ENCODE measurements around the gene PDGFB. TPM values are rescaled to one million over a fixed set of nuclear protein-coding genes. Genes with fewer than 3 reads are reported as not detected.
"Not testable (repeated sequence)": the region's sequence is repeated elsewhere in the genome, so short reads cannot be mapped to it uniquely, and the experiment has no call there.

PDGFB gene
- total RNA-seq, 1 donor from 2014 or later: 2.0 TPM

DNA sequence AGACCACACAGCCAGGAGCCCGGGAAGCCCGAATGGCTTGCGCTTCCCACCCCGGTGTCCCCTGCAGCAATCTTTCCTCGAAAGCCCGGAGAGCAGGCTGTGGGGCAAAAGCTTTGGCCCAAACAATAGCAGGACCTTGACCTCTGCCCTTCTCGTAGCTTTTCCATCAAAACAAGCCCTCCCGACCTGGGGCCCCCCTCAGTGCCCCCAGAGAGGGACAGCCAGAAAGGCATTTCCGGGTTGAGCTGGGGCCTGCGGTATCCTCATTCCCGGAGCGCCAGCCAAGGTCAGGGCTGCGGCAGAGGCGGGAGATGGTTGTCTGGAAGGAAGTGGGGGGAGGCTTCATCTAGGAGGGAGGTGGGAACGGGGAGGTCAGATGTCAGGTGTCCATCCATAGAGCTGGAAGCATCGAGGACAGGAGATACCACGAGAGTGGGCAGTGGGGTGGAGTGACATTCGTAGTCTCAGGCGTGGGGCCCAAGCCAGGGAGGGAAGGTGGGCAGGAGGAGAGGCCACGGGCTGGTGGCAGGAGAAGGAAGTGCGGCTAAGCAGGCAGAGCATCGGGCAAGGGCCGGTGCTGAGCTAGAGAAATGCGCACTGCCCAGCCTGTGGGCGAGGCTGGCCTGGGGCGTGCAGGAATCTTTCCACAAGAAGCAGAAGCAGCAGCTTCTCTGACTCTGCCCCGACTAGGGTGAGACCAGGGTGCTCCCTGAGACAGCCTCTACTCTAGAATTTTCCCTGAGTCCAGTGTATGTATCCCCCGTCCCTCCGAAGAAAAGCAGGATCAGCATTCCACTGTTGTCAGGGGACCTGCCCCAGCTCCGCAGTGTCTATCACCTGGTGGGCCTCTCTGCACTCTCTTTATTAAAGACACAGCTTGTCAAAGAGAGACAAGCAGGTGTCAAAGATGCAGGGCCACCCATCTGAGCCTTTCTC, 14.3 kb downstream of the PDGFB start:
- FAIRE-seq (no peak), DNase-seq (ENCODE audit: low spot score in 2 of 2) (no peak)

DNA sequence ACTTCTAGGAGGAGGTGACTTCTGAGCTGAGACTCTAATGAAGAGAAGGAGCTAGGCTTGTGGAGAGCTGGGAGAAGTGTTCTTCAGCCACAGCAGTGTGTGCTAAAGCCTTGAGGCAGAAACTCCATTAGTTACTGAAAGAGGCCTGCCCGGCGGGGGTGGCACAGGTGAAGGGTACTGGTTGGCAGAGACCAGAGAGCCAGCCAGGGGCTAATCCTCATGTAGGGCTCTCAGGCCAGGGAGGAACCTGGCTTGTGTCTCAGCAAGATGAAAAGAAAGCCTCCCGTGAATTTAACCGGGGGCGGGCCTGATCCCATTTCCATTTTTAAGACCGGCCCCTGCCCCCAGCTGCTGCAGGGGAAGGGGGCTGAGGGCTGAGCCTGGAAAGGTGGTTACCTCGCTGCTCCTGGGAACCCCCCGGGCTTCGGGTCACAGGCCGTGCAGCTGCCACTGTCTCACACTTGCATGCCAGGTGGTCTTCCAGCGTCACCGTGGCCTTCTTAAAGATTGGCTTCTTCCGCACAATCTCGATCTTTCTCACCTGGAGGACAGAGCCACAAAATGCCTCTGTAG, 15.0 kb downstream of the PDGFB start:
- FAIRE-seq (no peak), DNase-seq (ENCODE audit: low spot score in 2 of 2) (no peak)

DNA sequence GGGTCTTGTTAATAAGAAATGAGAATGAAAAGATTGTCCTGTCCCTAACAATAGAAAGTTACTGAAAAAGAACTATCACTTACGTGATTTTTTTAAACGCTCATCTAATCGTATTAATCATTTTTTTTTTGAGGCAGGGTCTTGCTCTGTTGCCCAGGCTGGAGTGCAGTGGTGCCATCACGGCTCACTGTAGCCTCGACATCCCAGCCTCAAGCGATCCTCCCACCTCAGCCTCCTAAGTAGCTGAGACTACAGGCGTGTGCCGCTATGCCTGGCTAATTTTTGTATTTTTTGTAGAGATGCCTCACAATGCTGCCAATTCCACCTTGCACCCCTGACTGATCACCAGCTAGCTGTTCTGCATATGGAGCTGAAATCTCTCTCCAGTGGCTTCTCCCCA, 15.7 kb downstream of the PDGFB start:
- DNase-seq (ENCODE audit: low spot score in 2 of 2) (no peak), FAIRE-seq (no peak)

DNA sequence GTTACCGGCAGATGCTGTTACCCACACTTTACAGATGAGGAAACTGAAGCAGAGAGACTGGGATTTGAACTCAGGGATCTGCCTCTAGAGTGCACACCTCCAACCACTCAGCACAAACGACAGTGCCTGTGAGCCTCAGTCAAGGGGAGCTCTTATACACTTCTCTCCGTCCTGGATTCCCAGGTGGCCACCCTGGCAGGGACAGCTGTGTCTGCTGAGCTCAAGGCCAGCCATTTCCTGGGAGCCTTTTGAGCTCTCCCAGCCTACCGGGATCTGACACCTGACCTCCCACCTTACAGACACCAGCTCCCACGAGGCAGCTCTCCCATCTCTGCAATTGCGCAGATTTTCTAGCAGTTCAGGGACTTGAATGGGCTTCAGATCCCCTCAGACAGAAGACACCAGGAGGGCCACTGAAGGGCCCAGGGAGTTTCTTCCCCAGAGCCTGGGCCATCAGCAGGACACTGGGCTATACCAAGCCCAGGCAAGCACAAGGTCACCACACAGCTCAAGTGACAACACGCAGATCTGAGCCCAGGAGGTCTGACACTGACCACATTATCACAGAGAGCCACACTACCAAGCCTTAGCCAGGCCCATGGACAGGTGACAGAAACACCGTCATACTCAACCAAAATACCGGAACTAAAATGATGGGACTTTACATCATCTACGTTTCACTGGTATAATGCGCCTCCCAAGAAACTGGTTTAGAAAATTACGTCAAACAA, 17.1 kb downstream of the PDGFB start:
- FAIRE-seq: no peak
- DNase-seq (ENCODE audit: low spot score in 2 of 2): no peak

DNA sequence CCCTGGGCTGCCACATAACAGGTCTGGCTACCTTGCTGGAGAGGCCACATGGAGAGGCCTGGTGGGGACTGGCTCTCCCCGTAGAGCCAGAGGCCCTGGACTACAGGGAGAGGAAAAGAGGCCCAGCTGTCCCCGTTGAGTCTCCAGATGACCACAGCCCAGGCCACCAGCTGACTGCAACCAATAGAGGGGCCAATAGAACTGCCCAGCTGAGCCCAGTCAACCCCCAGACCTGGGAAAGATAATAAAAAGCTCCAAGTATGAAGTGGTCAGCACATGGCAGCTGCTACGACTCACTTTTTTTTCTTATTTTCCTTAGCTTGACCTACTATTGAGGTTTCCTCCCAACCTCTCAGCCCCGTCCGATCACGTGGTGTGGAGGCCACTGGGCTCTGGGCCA, 18.4 kb downstream of the PDGFB start:
- no peak for DNase-seq (ENCODE audit: low spot score in 2 of 2)
- FAIRE-seq: no peak

DNA sequence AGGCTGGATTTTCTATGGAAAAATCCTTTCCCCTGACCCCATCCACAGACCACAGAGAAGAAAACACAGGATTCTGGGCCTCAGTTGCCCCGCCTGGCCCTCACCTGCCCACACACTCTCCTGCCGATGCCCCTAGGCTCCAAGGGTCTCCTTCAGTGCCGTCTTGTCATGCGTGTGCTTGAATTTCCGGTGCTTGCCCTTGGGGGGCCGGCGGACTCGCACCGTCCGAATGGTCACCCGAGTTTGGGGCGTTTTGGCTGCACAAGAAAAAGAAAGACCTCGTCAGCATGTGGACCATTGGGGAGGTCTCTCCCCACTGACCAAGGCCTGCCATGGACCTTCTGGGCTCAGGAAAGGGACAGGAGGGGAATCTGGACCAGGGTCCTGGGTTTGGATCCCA, 19.2 kb downstream of the PDGFB start:
- no peak for FAIRE-seq
- DNase-seq (ENCODE audit: low spot score in 2 of 2): no peak

DNA sequence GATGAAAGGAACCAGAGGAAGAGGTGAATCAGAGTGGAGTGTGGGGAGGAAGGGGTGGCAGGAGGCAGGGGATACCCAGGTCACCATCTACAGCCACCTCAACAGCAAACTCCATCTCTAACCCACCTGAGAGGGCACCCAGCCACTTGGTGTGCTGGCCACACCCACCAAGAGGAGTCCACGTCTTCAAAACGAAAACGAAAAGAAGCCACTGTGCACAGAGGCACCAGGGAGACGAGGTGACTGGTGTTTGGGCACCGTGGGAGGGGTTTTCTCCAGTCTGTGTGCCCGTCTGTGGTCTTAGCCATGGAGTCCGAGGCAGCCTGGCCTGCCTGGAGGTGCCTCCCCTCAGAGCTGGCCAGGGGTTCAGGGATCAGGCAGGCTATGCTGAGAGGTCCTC, 20.2 kb downstream of the PDGFB start:
- DNase-seq (ENCODE audit: low spot score in 2 of 2) (no peak), FAIRE-seq (no peak)

DNA sequence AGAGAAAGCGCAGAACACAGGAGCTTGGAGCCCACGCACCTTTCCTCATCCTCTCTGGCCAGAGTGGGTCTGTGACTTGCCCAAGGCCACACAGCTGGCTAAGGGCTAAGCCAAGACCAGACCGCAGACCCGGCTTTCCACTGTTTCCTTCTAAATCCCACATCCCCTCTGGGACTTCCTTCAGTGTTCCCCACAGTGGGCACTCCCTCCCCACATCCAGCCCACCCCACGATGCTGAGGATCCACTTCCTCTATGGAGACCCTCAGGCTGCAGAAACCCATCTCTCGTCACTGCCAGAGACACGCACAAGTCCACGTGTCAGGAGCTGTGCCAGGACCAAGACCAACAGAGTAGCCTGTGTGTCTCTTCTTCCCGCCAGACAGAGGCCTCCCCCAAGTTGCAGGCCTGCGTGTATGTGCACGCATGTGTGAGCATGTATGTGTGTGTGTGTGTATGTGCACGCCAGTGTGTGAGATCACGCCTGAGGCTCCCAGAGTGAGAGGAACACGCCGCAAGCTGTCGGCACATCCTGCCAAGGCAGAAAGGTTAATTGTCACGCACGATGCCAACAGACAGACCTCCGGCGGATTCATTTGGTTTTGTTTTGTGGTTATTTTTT, 21.6 kb downstream of the PDGFB start:
- DNase-seq (ENCODE audit: low spot score in 2 of 2) (no peak), FAIRE-seq (no peak)

DNA sequence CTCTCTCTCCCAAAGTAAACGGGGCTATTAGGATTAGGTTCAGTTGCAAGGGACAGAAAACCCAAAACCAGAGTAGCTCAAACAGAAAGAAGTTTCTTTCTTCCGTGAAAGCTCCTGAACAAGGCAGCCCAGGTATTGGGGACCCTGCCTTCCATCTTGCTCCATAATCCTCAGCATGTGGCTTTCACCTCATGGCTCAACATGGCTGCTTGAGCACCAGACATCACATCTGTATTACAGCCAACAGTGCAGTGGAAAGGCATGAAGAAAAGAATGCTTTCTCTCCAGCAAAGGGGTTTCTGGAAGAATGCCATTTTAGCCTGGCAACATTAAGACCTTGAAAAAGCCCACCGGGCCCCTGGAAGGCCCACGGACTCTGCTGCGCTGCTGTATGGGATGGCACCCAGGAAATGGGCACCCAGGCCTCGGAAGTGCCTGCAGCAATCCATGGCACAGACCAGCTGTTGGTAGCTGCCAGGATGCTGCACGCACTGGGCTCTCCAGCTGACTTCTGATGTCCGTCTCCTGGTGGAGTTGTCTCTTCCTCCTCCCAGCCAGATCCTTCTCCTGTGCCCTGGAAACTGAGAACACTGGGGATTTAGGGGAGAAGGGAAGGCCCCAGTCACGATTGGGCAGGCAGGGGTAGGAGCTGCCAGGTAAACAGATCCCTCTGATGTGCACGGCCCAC, 22.6 kb downstream of the PDGFB start:
- FAIRE-seq: no peak

DNA sequence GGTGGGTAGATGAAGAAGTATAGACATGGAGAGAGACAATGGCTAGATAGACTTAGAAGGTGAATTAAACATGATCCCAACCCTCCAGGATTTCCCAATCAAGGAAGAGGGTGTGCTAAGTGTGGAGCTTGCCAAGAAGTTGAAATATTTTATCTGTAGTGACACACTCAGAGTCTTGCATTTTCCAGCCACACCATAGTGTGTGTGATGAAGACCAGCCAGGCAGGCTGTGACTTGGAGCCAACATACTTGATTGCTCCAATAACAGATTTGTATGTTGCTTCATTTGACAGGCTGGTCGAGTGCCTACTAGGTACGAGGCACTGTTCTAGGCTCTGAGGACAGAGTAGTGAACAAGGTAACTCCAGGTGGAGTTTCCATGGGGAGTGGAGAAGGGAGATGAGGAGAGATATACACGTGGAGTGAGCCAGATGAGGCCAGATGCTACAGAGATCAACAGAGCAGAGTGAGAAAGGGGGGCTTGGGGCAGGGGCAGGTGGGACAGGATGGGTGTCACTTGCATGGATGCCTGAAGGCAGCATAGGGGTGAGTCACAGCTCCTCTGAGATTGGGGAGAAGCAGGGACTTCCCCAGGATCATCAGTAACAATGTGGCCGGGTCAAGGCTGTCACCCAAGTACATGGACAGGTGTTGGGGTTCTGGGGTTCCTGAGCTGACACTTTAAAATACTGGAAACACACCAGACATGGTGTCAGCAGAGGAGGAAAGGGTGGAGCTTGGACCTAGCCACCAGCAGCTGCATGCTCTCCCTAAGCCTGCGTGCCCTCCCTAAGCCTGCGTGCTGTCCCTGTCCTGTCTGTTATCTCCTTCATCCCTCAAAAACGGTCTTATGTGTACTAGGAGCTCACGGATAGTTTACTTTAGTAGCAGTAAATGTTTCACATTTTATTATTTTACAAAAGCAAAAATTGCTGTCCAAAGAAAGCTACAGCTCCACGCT, 23.6 kb downstream of the PDGFB start:
- DNase-seq (ENCODE audit: low spot score in 2 of 2) (no peak), FAIRE-seq (no peak)

More for the DNA sequence above, 22.6 kb downstream of the PDGFB start:
- no peak for DNase-seq (ENCODE audit: low spot score in 2 of 2)

DNA sequence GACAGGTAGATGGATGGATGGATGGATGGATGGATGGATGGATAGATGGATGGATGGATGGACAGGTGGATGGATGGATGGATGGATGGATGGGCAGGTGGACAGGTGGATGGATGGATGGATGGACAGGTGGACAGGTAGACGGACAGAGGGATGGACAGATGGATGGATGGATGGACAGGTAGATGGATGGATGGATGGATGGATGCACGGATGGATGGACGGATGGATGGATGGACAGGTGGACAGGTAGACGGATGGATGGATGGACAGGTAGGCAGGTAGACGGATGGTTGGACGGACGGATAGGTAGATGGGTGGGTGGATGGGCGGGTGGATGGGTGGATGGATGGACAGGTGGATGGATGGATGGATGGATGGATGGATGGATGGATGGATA, 24.3 kb downstream of the PDGFB start:
- FAIRE-seq (no peak), DNase-seq (ENCODE audit: low spot score in 2 of 2) (no peak)

DNA sequence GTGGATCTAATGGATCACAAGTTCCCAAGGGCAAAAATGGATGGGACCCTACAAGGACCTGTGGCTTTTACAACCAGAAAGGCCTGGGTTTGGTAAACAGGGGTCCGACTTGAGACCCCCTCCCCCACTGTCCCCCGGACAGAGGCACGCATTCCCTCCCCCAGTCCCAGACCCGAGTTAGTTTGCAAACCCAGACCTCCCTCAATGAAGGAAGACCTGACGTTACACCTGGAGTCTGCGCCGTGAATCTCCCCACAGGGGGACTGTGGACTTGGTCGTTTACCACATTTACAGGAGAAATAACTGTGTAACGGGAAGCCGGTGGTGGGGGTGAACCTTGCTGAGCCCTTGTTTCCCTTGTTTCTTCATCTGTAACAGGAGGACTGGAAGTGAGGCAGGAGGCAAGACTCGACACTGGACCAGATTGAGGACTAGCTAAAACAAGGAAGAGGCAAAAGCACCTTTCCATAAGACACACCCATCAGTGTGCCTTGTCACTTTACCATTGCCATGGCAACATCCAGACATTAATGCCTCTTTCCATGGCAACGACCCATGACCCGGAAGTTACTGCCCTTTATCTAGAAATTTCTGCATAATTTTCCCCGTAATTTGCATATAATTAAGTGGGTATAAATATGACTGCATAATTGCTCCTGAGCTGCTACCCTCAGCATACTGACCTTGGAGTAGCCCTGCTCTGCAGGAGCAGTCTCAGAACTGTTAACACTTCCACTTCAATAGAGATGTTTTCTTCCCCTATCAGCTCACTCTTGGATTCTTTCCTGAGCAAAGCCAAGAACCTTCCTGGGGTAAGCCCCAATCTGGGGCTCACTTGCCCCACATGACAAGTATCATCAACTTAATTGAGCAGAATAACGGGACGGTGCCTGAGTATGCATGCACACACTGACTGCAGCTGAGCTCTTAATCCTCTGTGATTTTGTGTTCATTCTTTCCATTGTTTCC, 25.4 kb downstream of the PDGFB start:
- no peak for FAIRE-seq
- no peak for DNase-seq (ENCODE audit: low spot score in 2 of 2)

DNA sequence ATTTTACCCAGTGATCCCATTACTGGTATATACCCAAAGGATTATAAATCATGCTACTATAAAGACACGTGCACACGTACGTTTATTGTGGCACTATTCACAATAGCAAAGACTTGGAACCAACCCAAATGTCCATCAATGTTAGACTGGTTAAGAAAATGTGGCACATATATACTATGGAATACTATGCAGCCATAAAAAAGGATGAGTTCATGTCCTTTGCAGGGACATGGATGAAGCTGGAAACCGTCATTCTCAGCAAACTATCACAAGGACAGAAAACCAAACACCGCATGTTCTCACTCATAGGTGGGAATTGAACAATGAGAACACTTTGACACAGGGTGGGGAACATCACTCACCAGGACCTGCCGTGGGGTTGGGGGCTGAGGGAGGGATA, 26.4 kb downstream of the PDGFB start:
- DNase-seq (ENCODE audit: low spot score in 2 of 2); FAIRE-seq: not testable (repeated sequence)

DNA sequence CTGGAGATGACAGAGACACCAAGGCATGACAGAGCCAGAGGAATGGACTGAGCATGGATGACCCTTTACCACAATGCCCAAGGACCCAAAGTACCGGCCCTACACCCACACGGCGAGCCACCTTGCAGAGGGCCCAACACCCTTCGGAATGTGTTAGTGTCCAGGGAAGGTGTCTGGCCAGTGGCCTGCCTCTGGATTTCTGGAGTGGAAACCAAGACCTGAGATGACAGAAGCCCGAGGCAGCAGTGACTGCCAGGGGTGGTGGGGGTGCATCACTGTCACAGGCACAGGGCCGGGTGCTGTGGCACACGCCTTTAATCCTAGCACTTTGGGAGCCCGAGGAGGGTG, 28.7 kb downstream of the PDGFB start:
- DNase-seq (ENCODE audit: low spot score in 2 of 2): no peak
- FAIRE-seq: no peak

DNA sequence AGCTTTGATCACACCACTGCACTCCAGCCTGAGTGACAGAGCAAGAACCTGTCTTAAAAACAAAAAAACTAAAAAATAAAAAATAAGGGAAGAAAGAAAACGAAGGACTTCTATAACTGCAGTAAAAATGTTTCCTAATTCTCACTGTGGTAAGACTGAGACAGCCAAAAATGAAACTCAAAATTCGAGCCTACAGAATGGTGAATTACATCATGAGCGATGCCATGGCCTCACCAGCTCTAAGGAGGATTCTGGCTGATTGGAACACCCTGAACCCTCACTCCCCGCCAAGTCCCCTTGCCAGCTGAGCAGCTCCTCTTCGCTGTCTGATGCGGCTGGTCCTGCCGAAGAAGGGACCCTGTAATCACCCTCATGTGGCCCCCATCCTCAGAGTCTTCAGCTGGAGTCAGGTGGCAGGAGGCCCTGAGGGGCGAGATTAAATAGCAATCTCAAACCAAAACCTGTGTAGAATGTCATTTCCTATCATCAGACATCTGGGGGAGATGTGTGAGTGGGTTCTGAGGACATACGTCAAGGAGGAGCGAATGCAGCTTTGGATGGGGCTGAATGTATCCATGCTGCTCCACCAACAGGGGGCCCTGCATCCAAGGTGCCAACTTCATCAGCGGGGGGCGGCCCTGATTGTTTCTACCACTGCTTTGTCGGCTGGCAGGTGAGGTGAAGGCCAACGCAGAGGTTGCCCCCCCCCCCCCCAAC, 29.2 kb downstream of the PDGFB start:
- DNase-seq (ENCODE audit: low spot score in 2 of 2): no peak
- no peak for FAIRE-seq

DNA sequence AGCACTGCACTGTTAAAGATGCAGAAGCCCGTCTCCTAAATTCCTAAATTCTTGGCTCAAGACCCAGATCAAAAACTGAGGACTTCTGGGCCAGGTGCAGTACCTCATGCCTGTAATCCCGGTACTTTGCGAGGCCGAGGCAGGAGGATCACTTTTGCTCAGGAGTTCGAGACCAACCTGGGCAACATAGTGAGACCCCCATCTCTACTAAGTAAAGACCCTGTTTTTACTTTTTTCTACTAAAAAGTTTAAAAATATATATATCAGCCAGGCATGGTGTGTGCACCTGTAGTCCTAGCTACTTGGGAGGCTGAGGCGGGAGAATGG, 29.7 kb downstream of the PDGFB start:
- no peak for DNase-seq (ENCODE audit: low spot score in 2 of 2)
- FAIRE-seq: no peak

DNA sequence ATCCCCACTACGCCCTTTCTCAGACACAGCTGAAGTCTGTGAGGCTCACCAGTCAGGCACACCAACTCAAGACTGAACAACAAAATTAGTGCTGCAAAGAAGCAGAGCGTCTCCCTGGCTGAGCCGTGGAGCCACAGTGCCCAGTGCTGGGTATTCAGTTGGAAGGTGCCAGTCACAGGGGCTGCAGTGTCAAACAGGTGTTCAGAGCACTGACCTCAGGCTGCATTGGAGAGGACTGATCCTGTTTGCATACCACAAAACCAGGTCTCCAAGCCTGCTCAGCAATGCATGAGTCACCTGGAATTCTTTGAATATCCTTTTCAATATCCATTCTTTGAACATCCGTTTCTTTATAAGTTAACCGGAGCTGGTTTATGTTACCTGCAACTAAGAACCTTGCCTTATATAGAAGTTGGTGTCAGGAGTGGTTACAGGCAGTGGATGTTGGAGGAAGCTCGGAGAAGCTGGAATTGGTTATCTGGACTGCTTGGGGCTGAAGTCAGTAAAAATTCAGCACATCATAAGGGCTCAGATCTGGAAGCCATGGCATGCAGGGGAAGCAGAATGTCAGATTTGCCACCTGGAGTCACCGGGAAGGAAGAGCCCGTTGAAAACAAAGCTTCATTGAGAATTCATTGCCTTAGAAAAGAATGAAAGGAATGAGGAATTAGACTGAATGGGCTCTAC, 30.3 kb downstream of the PDGFB start:
- no peak for DNase-seq (ENCODE audit: low spot score in 2 of 2)

More for the DNA sequence above, 30.3 kb downstream of the PDGFB start:
- no peak for FAIRE-seq

Measured in frontal cortex (tissue), 4 donors.